IMR-90 (cell line): ENCODE results near the gene DLGAP4. TPM values are rescaled to one million over a fixed set of nuclear protein-coding genes. Genes with fewer than 3 reads are reported as not detected.

Source experiments
- ATAC-seq: fragments of 200-7000 bp; cut with Tn5 transposase; 2 replicates; pipeline ENCODE4 v1.9.1; 2020; ENCODE audit warnings: low read depth, mild to moderate bottlenecking, moderate library complexity
- BruUV-seq: library from RNA; stranded (reverse); fragments of 400-500 nt; replicated peaks from 2 replicates; lab custom pipeline; 2021; lab: Mats Ljungman, UMichigan
- CTCF ChIA-PET: fragments of 300-600 bp; formaldehyde crosslinking; extraction: SDS; loops from one replicate; lab custom pipeline; 2021; ENCODE audit warnings: antibody characterized with exemption; lab: Yijun Ruan, JAX
- POLR2A ChIA-PET: fragments of 300-600 bp; sonication (Branson Sonifier 250); formaldehyde crosslinking; loops from one replicate; lab custom pipeline; 2022; ENCODE audit warnings: antibody characterized with exemption; ENCODE audit not compliant: unreplicated experiment; lab: Charles Lee
- DNase-seq: peaks from one replicate; pipeline ENCODE4 v3.0.0; 2013
- H2AFZ ChIP-seq: replicated peaks from 2 replicates; pipeline ENCODE3; 2013; ENCODE audit warnings: low read length, mild to moderate bottlenecking; ENCODE audit not compliant: poor library complexity
- H2AK5ac ChIP-seq: 2 replicates; pipeline ENCODE4 v1.6.1; 2013; ENCODE audit warnings: low read depth, low read length, inconsistent platforms
- H2AK9ac ChIP-seq: replicated peaks from 2 replicates; pipeline ENCODE3; 2013; ENCODE audit warnings: mild to moderate bottlenecking, low read depth, low read length, moderate library complexity; ENCODE audit not compliant: poor library complexity
- H2BK120ac ChIP-seq: 2 replicates; pipeline ENCODE4 v1.6.1; 2013; ENCODE audit warnings: low read depth, low read length, inconsistent platforms
- H2BK15ac ChIP-seq: 3 replicates; pipeline ENCODE4 v1.6.1; 2013; ENCODE audit warnings: low read depth, low read length, inconsistent platforms
- H2BK20ac ChIP-seq: 2 replicates; pipeline ENCODE4 v1.6.1; 2013; ENCODE audit warnings: low read depth, mild to moderate bottlenecking, inconsistent platforms, low read length, moderate library complexity
- H2BK5ac ChIP-seq: 2 replicates; pipeline ENCODE4 v1.6.1; 2013; ENCODE audit warnings: mild to moderate bottlenecking, low read depth, low read length, inconsistent platforms; ENCODE audit not compliant: poor library complexity, severe bottlenecking
- H3K14ac ChIP-seq: replicated peaks from 2 replicates; pipeline ENCODE4 v1.6.1; 2013; ENCODE audit warnings: low read depth, low read length, inconsistent platforms
- H3K18ac ChIP-seq: 2 replicates; pipeline ENCODE4 v1.6.1; 2013; ENCODE audit warnings: low read depth, low read length, control low read depth
- H3K23ac ChIP-seq: 2 replicates; pipeline ENCODE4 v1.6.1; 2013; ENCODE audit warnings: low read depth, low read length, inconsistent platforms
- H3K27ac ChIP-seq: 2 replicates; pipeline ENCODE4 v1.5.1; 2013; ENCODE audit warnings: mild to moderate bottlenecking, control low read depth, low read length; ENCODE audit not compliant: insufficient read depth
- H3K27me3 ChIP-seq: 2 replicates; pipeline ENCODE4 v1.6.1; 2013; ENCODE audit warnings: low read length; ENCODE audit not compliant: control insufficient read depth, insufficient read depth
- H3K36me3 ChIP-seq: 2 replicates; pipeline ENCODE4 v1.6.1; 2013; ENCODE audit warnings: low read length, mixed read lengths; ENCODE audit not compliant: control insufficient read depth, insufficient read depth
- H3K4ac ChIP-seq: 2 replicates; pipeline ENCODE4 v1.6.1; 2013; ENCODE audit warnings: low read depth, low read length, inconsistent platforms
- H3K4me1 ChIP-seq: 2 replicates; pipeline ENCODE4 v1.6.1; 2013; ENCODE audit warnings: low read length, mixed read lengths; ENCODE audit not compliant: control insufficient read depth, insufficient read depth
- H3K4me2 ChIP-seq: 2 replicates; pipeline ENCODE4 v1.6.1; 2013; ENCODE audit warnings: low read depth, mild to moderate bottlenecking, control low read depth, low read length, moderate library complexity
- H3K4me3 ChIP-seq: 2 replicates; pipeline ENCODE4 v1.5.1; 2013; ENCODE audit warnings: low read depth, mild to moderate bottlenecking, control low read depth, low read length, moderate library complexity; ENCODE audit not compliant: insufficient read depth
- H3K56ac ChIP-seq: 2 replicates; pipeline ENCODE4 v1.6.1; 2013; ENCODE audit warnings: low read length, inconsistent platforms; ENCODE audit not compliant: insufficient read depth; ENCODE audit errors: extremely low read depth
- H3K79me1 ChIP-seq, 2 experiments: 2 replicates each; pipeline ENCODE4 v1.6.1; 2013; ENCODE audit warnings: low read length in 2 of 2, inconsistent platforms in 1 of 2, low read depth in 1 of 2
- H3K9ac ChIP-seq: 2 replicates; pipeline ENCODE4 v1.6.1; 2013; ENCODE audit warnings: low read depth, low read length, control low read depth
- H3K9me1 ChIP-seq: 2 replicates; pipeline ENCODE4 v1.6.1; 2013; ENCODE audit warnings: low read length, inconsistent platforms; ENCODE audit not compliant: insufficient read depth
- H3K9me3 ChIP-seq: 2 replicates; pipeline ENCODE4 v1.6.1; 2013; ENCODE audit warnings: low read length; ENCODE audit not compliant: control insufficient read depth, insufficient read depth
- H4K20me1 ChIP-seq: 2 replicates; pipeline ENCODE4 v1.6.1; 2013; ENCODE audit warnings: low read length, inconsistent platforms; ENCODE audit not compliant: insufficient read depth
- H4K5ac ChIP-seq: 2 replicates; pipeline ENCODE4 v1.6.1; 2013; ENCODE audit warnings: mild to moderate bottlenecking, low read depth, low read length, control low read depth
- H4K8ac ChIP-seq, 2 experiments: 2 replicates each; pipeline ENCODE4 v1.6.1; 2013; ENCODE audit warnings: low read depth in 2 of 2, low read length in 2 of 2, control low read depth in 1 of 2, inconsistent platforms in 1 of 2
- H4K91ac ChIP-seq: 2 replicates; pipeline ENCODE4 v1.6.1; 2013; ENCODE audit warnings: low read depth, low read length, inconsistent platforms; ENCODE audit not compliant: insufficient read depth
- BHLHE40 ChIP-seq: fragments of 150-350 bp; IDR thresholded peaks from 2 replicates; pipeline ENCODE4 v1.6.1; 2016; ENCODE audit warnings: mild to moderate bottlenecking, low read depth, low read length
- CEBPB ChIP-seq: IDR thresholded peaks from 2 replicates; pipeline ENCODE4 v1.6.1; 2012; ENCODE audit warnings: low read depth, low read length, improper control_type of control experiment
- CHD1 ChIP-seq: IDR thresholded peaks from 2 replicates; pipeline ENCODE4 v1.6.1; 2012; ENCODE audit warnings: low read depth, low read length, improper control_type of control experiment
- ELK1 ChIP-seq: fragments of 150-350 bp; IDR thresholded peaks from 2 replicates; pipeline ENCODE4 v1.6.1; 2016; ENCODE audit warnings: low read depth, mild to moderate bottlenecking, low read length, moderate library complexity, borderline replicate concordance
- FOS ChIP-seq: fragments of 150-350 bp; IDR thresholded peaks from 2 replicates; pipeline ENCODE4 v1.6.1; 2016; ENCODE audit warnings: low read depth, low read length
- MAFK ChIP-seq: IDR thresholded peaks from 2 replicates; pipeline ENCODE4 v1.6.1; 2012; ENCODE audit warnings: low read depth, low read length, improper control_type of control experiment
- MAZ ChIP-seq: IDR thresholded peaks from 2 replicates; pipeline ENCODE4 v1.6.1; 2012; ENCODE audit warnings: low read depth, mild to moderate bottlenecking, low read length, improper control_type of control experiment, moderate library complexity, borderline replicate concordance
- MXI1 ChIP-seq: IDR thresholded peaks from 2 replicates; pipeline ENCODE4 v1.6.1; 2012; ENCODE audit warnings: low read depth, mild to moderate bottlenecking, low read length, moderate library complexity, borderline replicate concordance
- NFE2L2 ChIP-seq: fragments of 150-350 bp; IDR thresholded peaks from 2 replicates; pipeline ENCODE4 v1.6.1; 2016; ENCODE audit warnings: low read depth, mild to moderate bottlenecking, low read length
- POLR2A ChIP-seq: IDR thresholded peaks from 2 replicates; pipeline ENCODE4 v1.6.1; 2012; ENCODE audit warnings: mild to moderate bottlenecking, low read depth, low read length
- RAD21 ChIP-seq: IDR thresholded peaks from 2 replicates; pipeline ENCODE4 v1.6.1; 2012; ENCODE audit warnings: low read length, improper control_type of control experiment
- RCOR1 ChIP-seq: IDR thresholded peaks from 2 replicates; pipeline ENCODE4 v1.6.1; 2012; ENCODE audit warnings: mild to moderate bottlenecking, low read length, improper control_type of control experiment; ENCODE audit not compliant: insufficient replicate concordance
- RFX5 ChIP-seq: IDR thresholded peaks from 2 replicates; pipeline ENCODE4 v1.8.0; 2012; ENCODE audit warnings: low read depth, mild to moderate bottlenecking, low read length, moderate library complexity
- SMC3 ChIP-seq: fragments of 150-350 bp; IDR thresholded peaks from 2 replicates; pipeline ENCODE4 v1.6.1; 2016; ENCODE audit warnings: low read depth, mild to moderate bottlenecking, antibody characterized with exemption, low read length, moderate library complexity
- USF2 ChIP-seq: fragments of 150-350 bp; IDR thresholded peaks from 2 replicates; pipeline ENCODE4 v1.6.1; 2017; ENCODE audit warnings: mild to moderate bottlenecking, antibody characterized with exemption, low read length, low read depth
- WGBS, 2 experiments: methylation state at CpG; one replicate each; pipeline versions ENCODE4 v1.1.5 to v1.1.7; 2013; ENCODE audit warnings: missing lambda C conversion rate in 2 of 2; ENCODE audit not compliant: insufficient read length in 1 of 2; ENCODE audit errors: extremely low coverage in 2 of 2; 5-methylcytosine and 5-hydroxymethylcytosine counted together
- dilution Hi-C: fragments of 300-500 bp; cut with HindIII; formaldehyde crosslinking; loops from one replicate; pipeline ENCODE4 v1.14.3; 2018; ENCODE audit warnings: low sequenced_read_pairs; ENCODE audit not compliant: unreplicated experiment
- in situ Hi-C: fragments of 300-500 bp; cut with MboI; formaldehyde crosslinking; loops from 3 replicates; pipeline ENCODE4 v1.14.3; 2019; ENCODE audit warnings: low sequenced_read_pairs, inconsistent platforms, mixed read lengths
- intact Hi-C: fragments of 100-400 bp; cut with micrococcal nuclease; formaldehyde crosslinking; loops from 2 replicates; pipeline ENCODE4 v1.10.0; 2022
- polyA plus RNA-seq, 3 experiments: library from polyadenylated mRNA; depleted of rRNA; stranded (reverse); fragments of >200 nt; gene quantifications; 2 replicates each; pipeline ENCODE4 v1.2.3, GENCODE V29; 2012; ENCODE audit warnings: low replicate concordance in 1 of 3
- total RNA-seq: library from RNA; depleted of rRNA; stranded (reverse); fragments of >200 nt; gene quantifications from 2 replicates; pipeline ENCODE4 v1.2.3, GENCODE V29; 2012
- TF ChIP-seq, protein P1 (sequence below): conservative IDR thresholded peaks from 2 replicates; pipeline ENCODE4 v1.5.1; 2012; ENCODE audit warnings: mild to moderate bottlenecking, low read depth, low read length, improper control_type of control experiment

Gene DLGAP4
- total and polyA plus RNA-seq, 2 of the 4 experiments (the other 2 are of a cell fraction) = 32.3 to 73.2 TPM

DNA sequence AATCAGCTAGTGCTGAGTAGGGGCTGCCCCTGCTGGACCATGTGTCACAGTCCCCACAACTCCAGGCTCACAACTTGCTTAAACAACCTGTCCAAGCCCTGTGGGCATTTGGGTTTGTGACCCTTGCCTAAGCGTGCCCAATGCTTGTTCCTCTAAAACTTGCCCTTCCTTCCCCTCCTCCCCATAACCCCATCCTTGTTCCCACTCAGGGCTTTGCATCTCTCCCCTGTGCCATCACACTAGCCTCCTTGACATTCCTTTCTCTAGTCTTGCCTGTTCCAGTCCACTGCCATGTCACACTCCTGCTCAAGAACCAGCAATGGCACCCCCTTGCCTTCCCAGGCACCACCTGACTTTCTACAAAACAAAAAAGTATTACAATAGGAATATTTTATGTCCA, 2.3 kb upstream of the DLGAP4 start:
- H3K9ac ChIP-seq = no peak overlapping the region
- H3K27ac ChIP-seq = no peak overlapping the region
- no peak overlapping the region for H3K23ac ChIP-seq
- 60% methylated on average over 1 of the region's 1 CpG; no CpG with 5 or more reads in 1 of the 2 experiments for WGBS, 2 experiments
- in situ Hi-C loops (no loop called here), intact Hi-C loops (no loop called here), dilution Hi-C loops (no loop called here)
- H3K14ac ChIP-seq = no peak overlapping the region
- no peaks in the 10 kb centered on the region for H3K4me1 ChIP-seq
- no peak overlapping the region for H2AFZ ChIP-seq
- POLR2A ChIA-PET = no interaction called here
- no peaks in the 10 kb centered on the region for H3K36me3 ChIP-seq
- no peak overlapping the region for H3K18ac ChIP-seq
- CTCF ChIA-PET = no interaction called here
- H3K4ac ChIP-seq = no peak overlapping the region
- H3K4me2 ChIP-seq = no peak overlapping the region
- H3K79me1 ChIP-seq = no peaks in the 10 kb centered on the region
- peaks cover 78% of the 10 kb centered on the region for H3K27me3 ChIP-seq
- DNase-seq (no peak), ATAC-seq (no peak)
- no peak overlapping the region for H4K5ac ChIP-seq
- no peak overlapping the region for H2BK15ac ChIP-seq
- no peak overlapping the region for H2BK5ac ChIP-seq
- no peaks in the 10 kb centered on the region for H3K9me3 ChIP-seq
- H4K20me1 ChIP-seq = no peaks in the 10 kb centered on the region
- H4K8ac ChIP-seq = no peak overlapping the region
- no peak overlapping the region for H3K56ac ChIP-seq
- H2AK9ac ChIP-seq = no peak overlapping the region
- no peak overlapping the region for H3K4me3 ChIP-seq
- BruUV-seq = no TSS peak
- H2AK5ac ChIP-seq = no peak overlapping the region
- no peak for TF ChIP-seq USF2
- no peak for TF ChIP-seq RFX5
- TF ChIP-seq CHD1 = no peak
- TF ChIP-seq FOS = no peak
- no peak for TF ChIP-seq BHLHE40
- TF ChIP-seq RCOR1 = no peak
- no peak for TF ChIP-seq MXI1
- TF ChIP-seq POLR2A = no peak
- no peak for TF ChIP-seq CEBPB
- TF ChIP-seq RAD21 = no peak
- no peak for TF ChIP-seq SMC3
- no peak for TF ChIP-seq MAFK
- no peak for TF ChIP-seq NFE2L2
- no peak for TF ChIP-seq MAZ
- TF ChIP-seq ELK1 = no peak
- TF ChIP-seq, protein P1, sequence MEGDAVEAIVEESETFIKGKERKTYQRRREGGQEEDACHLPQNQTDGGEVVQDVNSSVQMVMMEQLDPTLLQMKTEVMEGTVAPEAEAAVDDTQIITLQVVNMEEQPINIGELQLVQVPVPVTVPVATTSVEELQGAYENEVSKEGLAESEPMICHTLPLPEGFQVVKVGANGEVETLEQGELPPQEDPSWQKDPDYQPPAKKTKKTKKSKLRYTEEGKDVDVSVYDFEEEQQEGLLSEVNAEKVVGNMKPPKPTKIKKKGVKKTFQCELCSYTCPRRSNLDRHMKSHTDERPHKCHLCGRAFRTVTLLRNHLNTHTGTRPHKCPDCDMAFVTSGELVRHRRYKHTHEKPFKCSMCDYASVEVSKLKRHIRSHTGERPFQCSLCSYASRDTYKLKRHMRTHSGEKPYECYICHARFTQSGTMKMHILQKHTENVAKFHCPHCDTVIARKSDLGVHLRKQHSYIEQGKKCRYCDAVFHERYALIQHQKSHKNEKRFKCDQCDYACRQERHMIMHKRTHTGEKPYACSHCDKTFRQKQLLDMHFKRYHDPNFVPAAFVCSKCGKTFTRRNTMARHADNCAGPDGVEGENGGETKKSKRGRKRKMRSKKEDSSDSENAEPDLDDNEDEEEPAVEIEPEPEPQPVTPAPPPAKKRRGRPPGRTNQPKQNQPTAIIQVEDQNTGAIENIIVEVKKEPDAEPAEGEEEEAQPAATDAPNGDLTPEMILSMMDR = no peak
- no peak overlapping the region for H2BK20ac ChIP-seq
- H3K9me1 ChIP-seq = no peaks in the 10 kb centered on the region
- no peak overlapping the region for H2BK120ac ChIP-seq
- H4K91ac ChIP-seq = no peak overlapping the region
